ENCODE data around the gene PCNX2. TPM values are rescaled to one million over a fixed set of nuclear protein-coding genes. Genes with fewer than 3 reads are reported as not detected.
A peak's percentile ranks its signal among the peaks of the same experiment; 100 is the strongest.

Gene PCNX2
- polyA plus RNA-seq, 4 donors: 11.6 to 18.9 (median 16.2) TPM

- DNase-seq (ENCODE audit: low read depth in 4 of 4, low spot score in 3 of 4): no peak
Measured at GRCh38 chr1:233261695-233262094, 33.8 kb downstream of the PCNX2 start.

- no peak for DNase-seq (ENCODE audit: low read depth in 4 of 4, low spot score in 3 of 4)
Measured at GRCh38 chr1:233261206-233261605, 34.3 kb downstream of the PCNX2 start.

GRCh38 chr1:233257786-233258185 lies 37.7 kb downstream of the PCNX2 start:
- no peak for DNase-seq (ENCODE audit: low read depth in 4 of 4, low spot score in 3 of 4)

- DNase-seq (ENCODE audit: low read depth in 4 of 4, low spot score in 3 of 4): no peak
Measured at GRCh38 chr1:233256789-233257188, 38.7 kb downstream of the PCNX2 start.

- DNase-seq (ENCODE audit: low read depth in 4 of 4, low spot score in 3 of 4): no peak
Measured at GRCh38 chr1:233256191-233256590, 39.3 kb downstream of the PCNX2 start.

- DNase-seq (ENCODE audit: low read depth in 4 of 4, low spot score in 3 of 4): no peak
Measured at GRCh38 chr1:233255145-233255544, 40.4 kb downstream of the PCNX2 start.

- no peak for DNase-seq (ENCODE audit: low read depth in 4 of 4, low spot score in 3 of 4)
Measured at GRCh38 chr1:233253832-233254331, 41.6 kb downstream of the PCNX2 start.

GRCh38 chr1:233253231-233253831 lies 42.2 kb downstream of the PCNX2 start:
- no peak for DNase-seq (ENCODE audit: low read depth in 4 of 4, low spot score in 3 of 4)

- no peak for DNase-seq (ENCODE audit: low read depth in 4 of 4, low spot score in 3 of 4)
Measured at GRCh38 chr1:233252441-233252840, 43.1 kb downstream of the PCNX2 start.

GRCh38 chr1:233251201-233251720 lies 44.3 kb downstream of the PCNX2 start:
- DNase-seq (ENCODE audit: low read depth in 4 of 4, low spot score in 3 of 4): no peak

GRCh38 chr1:233248014-233248413 lies 47.5 kb downstream of the PCNX2 start:
- DNase-seq (ENCODE audit: low read depth in 4 of 4, low spot score in 3 of 4): no peak

GRCh38 chr1:233246965-233247364 lies 48.6 kb downstream of the PCNX2 start:
- DNase-seq (ENCODE audit: low read depth in 4 of 4, low spot score in 3 of 4): no peak

GRCh38 chr1:233245191-233245765 lies 50.2 kb downstream of the PCNX2 start:
- DNase-seq (ENCODE audit: low read depth in 4 of 4, low spot score in 3 of 4): no peak

GRCh38 chr1:233244183-233244582 lies 51.3 kb downstream of the PCNX2 start:
- no peak for DNase-seq (ENCODE audit: low read depth in 4 of 4, low spot score in 3 of 4)

- no peak for DNase-seq (ENCODE audit: low read depth in 4 of 4, low spot score in 3 of 4)
Measured at GRCh38 chr1:233242827-233243483, 52.6 kb downstream of the PCNX2 start.

- no peak for DNase-seq (ENCODE audit: low read depth in 4 of 4, low spot score in 3 of 4)
Measured at GRCh38 chr1:233241759-233242158, 53.8 kb downstream of the PCNX2 start.

GRCh38 chr1:233240829-233241682 lies 54.5 kb downstream of the PCNX2 start:
- DNase-seq (ENCODE audit: low read depth in 4 of 4, low spot score in 3 of 4): peak in 1 of 4 donors; percentile 49

- DNase-seq (ENCODE audit: low read depth in 4 of 4, low spot score in 3 of 4): no peak
Measured at GRCh38 chr1:233240371-233240770, 55.2 kb downstream of the PCNX2 start.

- no peak for DNase-seq (ENCODE audit: low read depth in 4 of 4, low spot score in 3 of 4)
Measured at GRCh38 chr1:233238884-233239431, 56.6 kb downstream of the PCNX2 start.

- DNase-seq (ENCODE audit: low read depth in 4 of 4, low spot score in 3 of 4): no peak
Measured at GRCh38 chr1:233237647-233238046, 57.9 kb downstream of the PCNX2 start.

All from left renal pelvis (tissue), 4 donors.